OCI-LY7 (cell line): ENCODE results near the gene UBXN7. TPM values are rescaled to one million over a fixed set of nuclear protein-coding genes. Genes with fewer than 3 reads are reported as not detected.
"Not testable (repeated sequence)": the region's sequence is repeated elsewhere in the genome, so short reads cannot be mapped to it uniquely, and the experiment has no call there.

Experiments
- BruUV-seq: library from RNA; stranded (reverse); fragments of 400-500 nt; replicated peaks from 2 replicates; lab custom pipeline; 2021; lab: Mats Ljungman, UMichigan
- CTCF ChIA-PET: fragments of 300-600 bp; sonication (Branson Sonifier 250); formaldehyde crosslinking; loops from one replicate; lab custom pipeline; 2022; ENCODE audit warnings: antibody characterized with exemption; ENCODE audit not compliant: unreplicated experiment; lab: Charles Lee
- POLR2A ChIA-PET: fragments of 300-600 bp; sonication (Branson Sonifier 250); formaldehyde crosslinking; loops from one replicate; lab custom pipeline; 2022; ENCODE audit warnings: antibody characterized with exemption; lab: Charles Lee
- DNase-seq: peaks from one replicate; pipeline ENCODE4 v3.0.0-alpha.2; 2015; ENCODE audit warnings: low spot score
- H2AFZ ChIP-seq: fragments of 200-600 bp; sonication (generic), shearing (Covaris generic); 2 replicates; pipeline ENCODE4 v1.6.1; 2014; ENCODE audit warnings: mild to moderate bottlenecking, antibody characterized with exemption, low read length, moderate library complexity
- H3K27ac ChIP-seq: fragments of 200-600 bp; sonication (generic); 2 replicates; pipeline ENCODE4 v1.5.1; 2014; ENCODE audit warnings: mixed run types, low read depth, mild to moderate bottlenecking, moderate library complexity, low read length, inconsistent platforms; ENCODE audit not compliant: poor library complexity, severe bottlenecking
- H3K36me3 ChIP-seq: fragments of 200-600 bp; sonication (generic); 2 replicates; pipeline ENCODE4 v1.6.1; 2014; ENCODE audit warnings: mild to moderate bottlenecking, antibody characterized with exemption, low read length, moderate library complexity, mixed read lengths; ENCODE audit not compliant: insufficient read depth
- H3K4me1 ChIP-seq: fragments of 200-600 bp; sonication (generic); 2 replicates; pipeline ENCODE4 v1.5.1; 2014; ENCODE audit warnings: mild to moderate bottlenecking, low read length; ENCODE audit not compliant: insufficient read depth, poor library complexity, severe bottlenecking
- H3K4me2 ChIP-seq: fragments of 200-600 bp; sonication (generic); 2 replicates; pipeline ENCODE4 v1.6.1; 2014; ENCODE audit warnings: mild to moderate bottlenecking, low read length
- H3K4me3 ChIP-seq: fragments of 200-600 bp; sonication (generic); 2 replicates; pipeline ENCODE4 v1.5.1; 2014; ENCODE audit warnings: mild to moderate bottlenecking, low read depth, low read length; ENCODE audit not compliant: poor library complexity, severe bottlenecking
- H3K79me2 ChIP-seq: fragments of 200-600 bp; sonication (generic); 2 replicates; pipeline ENCODE4 v1.6.1; 2016; ENCODE audit warnings: low read depth, mild to moderate bottlenecking, low read length, moderate library complexity, mixed read lengths; ENCODE audit not compliant: insufficient read depth
- H3K9me2 ChIP-seq: fragments of 200-600 bp; sonication (generic); 2 replicates; pipeline ENCODE4 v1.6.1; 2016; ENCODE audit warnings: mild to moderate bottlenecking, low read length, mixed read lengths; ENCODE audit not compliant: insufficient read depth
- H3K9me3 ChIP-seq: fragments of 200-600 bp; sonication (generic); 2 replicates; pipeline ENCODE4 v1.6.1; 2014; ENCODE audit warnings: mild to moderate bottlenecking, mixed run types, low read length, mixed read lengths
- H4K20me1 ChIP-seq: fragments of 200-600 bp; sonication (generic); 2 replicates; pipeline ENCODE4 v1.6.1; 2014; ENCODE audit warnings: mild to moderate bottlenecking, antibody characterized with exemption, low read length, moderate library complexity, mixed read lengths; ENCODE audit not compliant: insufficient read depth
- EZH2phosphoT487 ChIP-seq: fragments of 200-600 bp; sonication (generic); IDR thresholded peaks from 2 replicates; pipeline ENCODE4 v1.6.1; 2018; ENCODE audit warnings: low read depth, borderline replicate concordance, mild to moderate bottlenecking, mixed run types, antibody characterized with exemption, low read length, moderate library complexity, mixed read lengths
- intact Hi-C: fragments of 100-400 bp; cut with micrococcal nuclease; formaldehyde crosslinking; loops from one replicate; pipeline ENCODE4 v1.10.0; 2022; ENCODE audit not compliant: unreplicated experiment
- total RNA-seq, 2 experiments: library from RNA; depleted of rRNA in 1 of 2; stranded (reverse); fragments of >200 nt in 1 of 2; shearing (Covaris generic) in 1 of 2; gene quantifications; 2 replicates each; pipeline ENCODE4 v1.2.3, GENCODE V29; 2014 to 2022
- TF ChIP-seq, protein P1 (sequence below): fragments of 200-600 bp; sonication (generic); conservative IDR thresholded peaks from 2 replicates; pipeline ENCODE4 v1.5.1; 2014; ENCODE audit warnings: mild to moderate bottlenecking, antibody characterized with exemption, low read length, moderate library complexity, mixed read lengths

The UBXN7 gene
- total RNA-seq, 2 experiments from 2014 or later: 12.7 to 73.4 TPM

DNA sequence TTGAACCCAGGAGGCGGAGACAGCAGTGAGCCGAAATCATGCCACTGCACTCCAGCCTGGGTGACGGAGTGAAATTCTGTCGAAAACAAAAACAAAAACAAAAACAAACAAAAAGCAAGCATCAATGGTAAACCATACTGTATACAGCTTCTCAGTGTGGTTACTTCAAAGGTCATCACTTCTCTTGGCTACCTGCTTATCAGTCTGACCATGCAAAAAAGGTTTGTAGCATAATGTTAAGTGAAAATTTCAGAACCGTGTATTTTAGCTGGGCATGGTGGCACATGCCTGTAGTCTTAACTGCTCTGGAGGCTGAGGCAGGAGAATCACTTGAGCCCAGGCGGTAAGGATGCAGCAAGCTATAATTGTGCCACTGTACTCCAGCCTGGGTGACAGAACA, 4.2 kb downstream of the UBXN7 start:
- TF ChIP-seq, protein P1, sequence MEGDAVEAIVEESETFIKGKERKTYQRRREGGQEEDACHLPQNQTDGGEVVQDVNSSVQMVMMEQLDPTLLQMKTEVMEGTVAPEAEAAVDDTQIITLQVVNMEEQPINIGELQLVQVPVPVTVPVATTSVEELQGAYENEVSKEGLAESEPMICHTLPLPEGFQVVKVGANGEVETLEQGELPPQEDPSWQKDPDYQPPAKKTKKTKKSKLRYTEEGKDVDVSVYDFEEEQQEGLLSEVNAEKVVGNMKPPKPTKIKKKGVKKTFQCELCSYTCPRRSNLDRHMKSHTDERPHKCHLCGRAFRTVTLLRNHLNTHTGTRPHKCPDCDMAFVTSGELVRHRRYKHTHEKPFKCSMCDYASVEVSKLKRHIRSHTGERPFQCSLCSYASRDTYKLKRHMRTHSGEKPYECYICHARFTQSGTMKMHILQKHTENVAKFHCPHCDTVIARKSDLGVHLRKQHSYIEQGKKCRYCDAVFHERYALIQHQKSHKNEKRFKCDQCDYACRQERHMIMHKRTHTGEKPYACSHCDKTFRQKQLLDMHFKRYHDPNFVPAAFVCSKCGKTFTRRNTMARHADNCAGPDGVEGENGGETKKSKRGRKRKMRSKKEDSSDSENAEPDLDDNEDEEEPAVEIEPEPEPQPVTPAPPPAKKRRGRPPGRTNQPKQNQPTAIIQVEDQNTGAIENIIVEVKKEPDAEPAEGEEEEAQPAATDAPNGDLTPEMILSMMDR: no peak
- no peak for TF ChIP-seq EZH2phosphoT487
- no peak overlapping the region for H3K27ac ChIP-seq
- H3K9me2 ChIP-seq: no peaks in the 10 kb centered on the region
- peaks cover 9% of the 10 kb centered on the region for H4K20me1 ChIP-seq
- DNase-seq: no peak
- peaks cover 29% of the 10 kb centered on the region for H3K36me3 ChIP-seq
- CTCF ChIA-PET: no interaction called here
- BruUV-seq: no TSS peak
- peaks cover 13% of the 10 kb centered on the region for H3K4me1 ChIP-seq
- no peak overlapping the region for H3K4me3 ChIP-seq
- H3K79me2 ChIP-seq: peaks cover 87% of the 10 kb centered on the region
- POLR2A ChIA-PET: interaction anchor here (0.6 kb wide), 1 partner anchor 46 kb away, joined by 3 read pairs; no protein-coding TSS in a partner anchor
- H2AFZ ChIP-seq: no peak overlapping the region
- intact Hi-C loops: no loop called here
- H3K4me2 ChIP-seq: no peak overlapping the region
- no peaks in the 10 kb centered on the region for H3K9me3 ChIP-seq

DNA sequence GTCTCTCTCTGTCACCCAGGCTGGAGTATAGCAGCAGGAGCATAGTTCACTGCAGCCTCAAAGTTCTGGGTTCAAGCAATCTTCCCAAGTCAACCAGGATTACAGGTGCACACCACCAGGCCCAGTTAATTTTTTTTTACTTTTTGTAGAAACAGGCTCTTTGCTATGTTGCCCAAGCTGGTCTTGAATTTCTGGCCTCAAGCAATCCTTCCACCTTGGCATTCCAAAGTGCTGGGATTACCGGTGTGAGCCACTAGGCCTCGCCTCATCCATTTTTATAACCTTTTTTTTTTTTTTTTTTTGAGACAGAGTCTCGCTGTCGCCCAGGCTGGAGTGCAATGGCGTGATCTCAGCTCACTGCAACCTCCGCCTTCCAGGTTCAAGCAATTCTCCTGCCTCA, 7.8 kb downstream of the UBXN7 start:
- H3K9me3 ChIP-seq, H3K4me2 ChIP-seq, CTCF ChIA-PET, BruUV-seq, DNase-seq, intact Hi-C loops, H3K4me3 ChIP-seq, H4K20me1 ChIP-seq, H3K4me1 ChIP-seq, H2AFZ ChIP-seq, H3K27ac ChIP-seq, H3K9me2 ChIP-seq: not testable (repeated sequence)
- H3K36me3 ChIP-seq: peaks cover 25% of the 10 kb centered on the region
- peaks cover 94% of the 10 kb centered on the region for H3K79me2 ChIP-seq
- POLR2A ChIA-PET: interaction anchor here (0.6 to 0.7 kb wide), 2 partner anchors 13 to 55 kb away, joined by 3 to 7 read pairs; no protein-coding TSS in a partner anchor

DNA sequence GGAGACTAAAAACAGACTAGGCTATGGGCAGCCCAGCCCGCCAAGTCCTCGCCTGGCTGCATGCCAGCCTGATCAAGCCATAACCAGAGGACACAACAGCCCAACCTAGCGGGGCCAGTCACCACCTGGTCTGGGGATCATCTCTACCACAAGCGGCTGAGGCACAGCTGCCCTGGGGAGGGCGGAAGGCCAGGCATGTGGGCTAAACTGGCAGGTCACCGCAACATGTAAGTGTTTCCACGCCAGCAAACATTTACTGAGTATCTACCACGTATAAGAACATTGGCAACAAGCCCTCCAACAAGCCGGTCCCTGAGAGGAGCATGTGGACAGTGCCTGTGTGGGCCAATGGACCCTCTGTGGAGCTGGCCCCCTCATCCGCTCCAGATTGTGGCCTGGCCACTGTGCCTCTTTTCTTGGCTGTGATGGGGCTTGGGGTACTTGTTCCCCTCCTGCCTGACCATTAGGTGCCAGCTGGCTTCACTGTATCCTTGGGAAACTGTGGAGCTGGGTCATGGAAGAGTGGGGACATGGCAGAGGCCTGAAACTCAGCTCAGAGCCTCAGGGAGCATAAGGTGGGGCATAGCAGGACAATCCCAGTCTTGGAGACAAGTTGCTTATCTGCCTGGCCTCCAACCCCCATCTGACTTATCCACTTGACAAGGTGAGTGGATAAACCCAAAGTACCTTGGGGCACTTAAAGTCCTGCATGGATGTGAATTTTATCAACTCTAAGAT, 9.0 kb downstream of the UBXN7 start:
- Histone ChIP-seq H3K36me3 (peaks cover 25% of the 10 kb centered on the region), H3K4me2 (no peak overlapping the region), H3K79me2 (peaks cover 94% of the 10 kb centered on the region), H2AFZ (no peak overlapping the region), H3K4me3 (no peak overlapping the region), H3K4me1 (no peaks in the 10 kb centered on the region), H3K27ac (no peak overlapping the region), H4K20me1 (peaks cover 3% of the 10 kb centered on the region; the same call in 1 of the 2 replicates), H3K9me2 (no peaks in the 10 kb centered on the region), H3K9me3 (no peaks in the 10 kb centered on the region)
- no TSS peak for BruUV-seq
- intact Hi-C loops: no loop called here
- CTCF ChIA-PET: no interaction called here
- no peak for DNase-seq
- POLR2A ChIA-PET: no interaction called here
- TF ChIP-seq, protein P1: no peak
- no peak for TF ChIP-seq EZH2phosphoT487

DNA sequence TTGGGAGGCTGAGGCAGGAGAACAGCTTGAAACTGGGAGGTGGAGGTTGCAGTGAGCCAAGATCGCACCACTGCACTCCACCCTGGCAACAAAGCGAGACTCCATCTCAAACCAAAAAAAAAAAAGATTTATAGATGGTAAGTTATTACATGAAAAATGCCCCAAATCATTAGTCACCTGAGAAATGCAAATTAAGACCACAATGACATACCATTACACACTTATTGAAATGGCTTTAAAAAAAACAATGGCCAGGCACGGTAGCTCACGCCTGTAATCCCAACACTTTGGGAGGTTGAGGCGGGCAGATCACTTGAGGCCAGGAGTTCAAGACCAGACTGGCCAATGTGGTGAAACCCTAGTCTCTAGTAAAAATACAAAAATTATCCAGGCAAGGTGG, 10.6 kb downstream of the UBXN7 start:
- H2AFZ ChIP-seq, H3K4me3 ChIP-seq, BruUV-seq, DNase-seq, H3K27ac ChIP-seq, H3K9me2 ChIP-seq, H3K9me3 ChIP-seq, CTCF ChIA-PET, intact Hi-C loops, H3K4me1 ChIP-seq, H3K4me2 ChIP-seq, H4K20me1 ChIP-seq: not testable (repeated sequence)
- Histone ChIP-seq H3K36me3 (peaks cover 10% of the 10 kb centered on the region), H3K79me2 (peaks cover 91% of the 10 kb centered on the region)
- POLR2A ChIA-PET: interaction anchor here (1.0 to 2.1 kb wide), 2 partner anchors 10 to 32 kb away, joined by 3 to 6 read pairs; no protein-coding TSS in a partner anchor
